Breast epithelium (tissue), 4 donors: ENCODE data around the gene APOL3. TPM values are rescaled to one million over a fixed set of nuclear protein-coding genes. Genes with fewer than 3 reads are reported as not detected.
"Not testable (repeated sequence)": the region's sequence is repeated elsewhere in the genome, so short reads cannot be mapped to it uniquely, and the experiment has no call there.

Source experiments
- DNase-seq, 2 donors: peaks; one replicate each; pipeline ENCODE4 v3.0.0-alpha.2; 2019; ENCODE audit warnings: low spot score in 2 of 2
- H3K27ac ChIP-seq, 2 donors: fragments of 200-600 bp; sonication (generic) in 1 of 2; one replicate each; pipeline ENCODE4 v1.5.1; 2016 to 2019; ENCODE audit warnings: mild to moderate bottlenecking in 1 of 2
- H3K27me3 ChIP-seq, 2 donors: fragments of 200-600 bp; sonication (generic) in 1 of 2; one replicate each; pipeline versions ENCODE4 v1.5.1 to v1.6.0; 2017 to 2019; ENCODE audit warnings: control low read depth in 1 of 2, mild to moderate bottlenecking in 1 of 2
- H3K36me3 ChIP-seq: fragments of 200-600 bp; one replicate; pipeline ENCODE4 v1.5.1; 2019
- H3K4me1 ChIP-seq, 2 donors: fragments of 200-600 bp; sonication (generic); one replicate each; pipeline ENCODE4 v1.5.1; 2016 to 2019; ENCODE audit warnings: control low read depth in 1 of 2
- H3K4me3 ChIP-seq, 3 donors: fragments of 200-600 bp; sonication (generic); 1 replicate in 2 of 3; 2 replicates in 1 of 3; pipeline ENCODE4 v1.5.1; 2016 to 2019; ENCODE audit warnings: mild to moderate bottlenecking in 3 of 3, moderate library complexity in 2 of 3
- H3K9me3 ChIP-seq, 2 donors: fragments of 200-600 bp; sonication (generic) in 1 of 2; one replicate each; pipeline ENCODE4 v1.5.1; 2016 to 2019; ENCODE audit warnings: control low read depth in 1 of 2
- POLR2A ChIP-seq: fragments of 450-650 bp; IDR thresholded peaks from one replicate; pipeline ENCODE4 v1.6.1; 2016; ENCODE audit warnings: antibody characterized with exemption, mild to moderate bottlenecking, moderate library complexity
- POLR2AphosphoS5 ChIP-seq, 3 donors: sonication (generic); formaldehyde crosslinking; IDR thresholded peaks; one replicate each; pipeline ENCODE4 v1.6.1; 2017; ENCODE audit warnings: antibody characterized with exemption in 3 of 3
- intact Hi-C: fragments of 100-400 bp; cut with DNase I; formaldehyde crosslinking; loops from one replicate; pipeline ENCODE4 v1.15.1; 2023; ENCODE audit warnings: low total_unique reads
- total RNA-seq, 3 donors: library from RNA; depleted of rRNA; stranded (reverse); fragments of >200 nt; gene quantifications; one replicate each; pipeline ENCODE4 v1.1.0, GENCODE V29; 2016
- TF ChIP-seq, protein P1 (sequence below), 3 donors: fragments of 450-650 bp; IDR thresholded peaks; one replicate each; pipeline ENCODE4 v1.5.1; 2016 to 2017; ENCODE audit warnings: antibody characterized with exemption in 3 of 3, mild to moderate bottlenecking in 3 of 3, moderate library complexity in 3 of 3

Gene APOL3
- total RNA-seq, 3 donors from 2014 or later, result 46.5 to 130 (median 101) TPM

DNA sequence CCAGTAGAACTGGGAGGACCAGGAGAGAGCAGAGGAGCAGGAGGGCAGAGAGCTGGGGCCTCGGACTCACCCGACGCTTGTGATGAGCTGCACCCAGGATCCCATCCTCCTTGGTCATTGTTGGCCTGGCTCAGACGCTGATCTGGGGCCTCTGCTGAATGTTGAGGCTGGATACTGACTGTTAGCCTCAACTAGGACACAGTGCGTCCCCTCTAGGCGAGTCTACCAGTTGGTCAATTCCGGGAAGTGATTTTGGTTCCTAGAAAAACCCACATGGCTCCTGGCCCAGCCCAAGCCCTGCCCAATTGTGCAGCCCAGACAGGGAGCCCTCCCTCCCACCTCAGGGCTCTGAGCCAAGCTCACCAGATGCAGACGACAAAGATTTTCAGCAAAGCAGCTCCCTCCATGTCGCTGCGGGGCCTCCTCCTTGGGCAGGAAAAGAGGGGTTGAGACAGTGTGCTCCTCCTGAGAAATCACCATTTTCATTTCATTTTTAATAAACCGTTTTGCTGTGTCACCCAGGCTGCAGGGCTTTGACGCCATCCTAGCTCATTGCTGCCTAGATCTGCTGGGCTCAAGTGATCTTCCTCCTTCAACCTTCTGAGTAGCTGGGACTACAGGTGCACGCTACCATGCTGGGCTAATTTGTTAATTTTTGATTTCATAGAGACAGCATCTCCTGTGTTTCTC lies 41.2 kb upstream of the APOL3 start, which contains the start of gene APOL4:
Gene APOL4 (minus strand): TSS at position 180 of the 690 bp plus-strand sequence. CDS start 75 bp downstream, at position 105.
- H3K4me3 ChIP-seq, result peak within 1 kb of the TSS; percentile 23 to 37 (median 24)
- no peaks in the 10 kb centered on the region for H3K27me3 ChIP-seq
- H3K36me3 ChIP-seq, result no peaks in the 10 kb centered on the region
- peak; percentile 72 to 83 for DNase-seq
- H3K27ac ChIP-seq, result peak within 1 kb of the TSS in 1 of 2 donors; percentile 83
- intact Hi-C loops, result no loop called here
- H3K4me1 ChIP-seq, result no peaks in the 10 kb centered on the region
- peak; percentile 61 to 92 (median 84) for TF ChIP-seq POLR2AphosphoS5 (IDR thresholded peaks at IDR 0.05)
- no peak for TF ChIP-seq POLR2A
- H3K9me3 ChIP-seq, result no peaks in the 10 kb centered on the region

DNA sequence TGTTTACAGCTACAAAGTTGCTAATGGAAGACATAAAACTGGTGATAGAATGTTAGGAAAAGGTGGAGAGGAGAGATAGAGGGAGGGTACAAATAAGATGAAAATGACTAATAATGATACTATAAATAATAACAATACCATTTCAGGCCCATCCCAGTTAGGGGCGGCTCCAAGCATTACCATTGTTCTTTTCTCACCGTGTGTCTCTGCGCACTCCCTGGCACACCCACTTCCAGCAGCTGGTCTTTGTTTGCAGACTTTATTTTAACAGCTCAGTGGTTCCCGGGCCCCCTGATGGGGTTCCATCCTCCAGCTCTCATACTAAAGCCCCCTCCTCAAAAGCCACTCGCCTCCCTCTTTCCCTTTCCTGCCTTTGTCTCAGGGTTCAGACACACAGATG lies 40.5 kb upstream of the APOL3 start:
- H3K9me3 ChIP-seq, H3K4me1 ChIP-seq, H3K27ac ChIP-seq, intact Hi-C loops, H3K36me3 ChIP-seq, H3K27me3 ChIP-seq, DNase-seq: not testable (repeated sequence)
- H3K4me3 ChIP-seq, result peak overlapping the region in 2 of 3 donors; percentile 24 to 27

DNA sequence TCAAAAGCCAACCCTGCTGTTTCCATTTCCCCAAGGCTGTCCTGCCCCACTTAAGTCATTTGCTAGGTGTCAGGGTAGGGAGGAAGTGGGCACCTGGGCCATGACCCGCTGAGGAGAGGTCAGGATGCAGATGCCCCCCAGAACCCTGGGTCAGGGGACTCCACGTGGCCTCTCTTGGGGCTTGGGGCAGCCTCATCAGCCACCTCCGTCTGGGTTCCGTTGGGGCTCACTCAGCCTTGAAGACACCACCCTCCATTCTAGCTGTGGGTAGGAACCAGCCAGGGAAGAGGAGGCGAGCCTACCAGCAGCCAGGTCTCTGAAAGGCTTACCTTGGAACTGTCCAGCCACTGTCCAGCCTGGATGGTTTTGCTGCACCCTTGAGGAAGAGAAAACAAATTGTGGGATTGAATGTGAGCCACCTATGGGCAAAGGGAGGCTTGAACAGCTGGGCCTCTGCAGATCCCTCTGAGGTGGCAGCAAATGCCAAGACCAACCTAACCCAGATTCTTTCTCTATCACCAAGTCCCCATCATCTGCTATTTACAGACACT lies 38.5 kb upstream of the APOL3 start:
- no peak for DNase-seq
- no peaks in the 10 kb centered on the region for H3K4me1 ChIP-seq
- H3K4me3 ChIP-seq, result no peak overlapping the region
- H3K27ac ChIP-seq, result peak overlapping the region in 1 of 2 donors; percentile 80
- no peaks in the 10 kb centered on the region for H3K36me3 ChIP-seq
- intact Hi-C loops, result loop anchor here (5.0 kb wide), 1 partner anchor 83 kb away; no protein-coding TSS in a partner anchor
- no peak for TF ChIP-seq POLR2AphosphoS5 (IDR thresholded peaks at IDR 0.05)
- TF ChIP-seq POLR2A, result no peak
- TF ChIP-seq, protein P1, sequence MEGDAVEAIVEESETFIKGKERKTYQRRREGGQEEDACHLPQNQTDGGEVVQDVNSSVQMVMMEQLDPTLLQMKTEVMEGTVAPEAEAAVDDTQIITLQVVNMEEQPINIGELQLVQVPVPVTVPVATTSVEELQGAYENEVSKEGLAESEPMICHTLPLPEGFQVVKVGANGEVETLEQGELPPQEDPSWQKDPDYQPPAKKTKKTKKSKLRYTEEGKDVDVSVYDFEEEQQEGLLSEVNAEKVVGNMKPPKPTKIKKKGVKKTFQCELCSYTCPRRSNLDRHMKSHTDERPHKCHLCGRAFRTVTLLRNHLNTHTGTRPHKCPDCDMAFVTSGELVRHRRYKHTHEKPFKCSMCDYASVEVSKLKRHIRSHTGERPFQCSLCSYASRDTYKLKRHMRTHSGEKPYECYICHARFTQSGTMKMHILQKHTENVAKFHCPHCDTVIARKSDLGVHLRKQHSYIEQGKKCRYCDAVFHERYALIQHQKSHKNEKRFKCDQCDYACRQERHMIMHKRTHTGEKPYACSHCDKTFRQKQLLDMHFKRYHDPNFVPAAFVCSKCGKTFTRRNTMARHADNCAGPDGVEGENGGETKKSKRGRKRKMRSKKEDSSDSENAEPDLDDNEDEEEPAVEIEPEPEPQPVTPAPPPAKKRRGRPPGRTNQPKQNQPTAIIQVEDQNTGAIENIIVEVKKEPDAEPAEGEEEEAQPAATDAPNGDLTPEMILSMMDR (IDR thresholded peaks at IDR 0.05), result no peak
- H3K27me3 ChIP-seq, result no peaks in the 10 kb centered on the region
- H3K9me3 ChIP-seq, result no peaks in the 10 kb centered on the region

- no peak overlapping the region for H3K4me3 ChIP-seq
- peak overlapping the region in 1 of 2 donors; percentile 80 for H3K27ac ChIP-seq
- no peak for TF ChIP-seq POLR2A
- TF ChIP-seq, protein P1 (IDR thresholded peaks at IDR 0.05), result no peak
- no peaks in the 10 kb centered on the region for H3K9me3 ChIP-seq
- no peaks in the 10 kb centered on the region for H3K4me1 ChIP-seq
- no peaks in the 10 kb centered on the region for H3K27me3 ChIP-seq
- intact Hi-C loops, result loop anchor here (5.0 kb wide), 1 partner anchor 84 kb away; no protein-coding TSS in a partner anchor
- no peak for DNase-seq
- no peaks in the 10 kb centered on the region for H3K36me3 ChIP-seq
These were observed 38.0 kb upstream of the APOL3 start for GRCh38 chr22:36198536-36198935.

DNA sequence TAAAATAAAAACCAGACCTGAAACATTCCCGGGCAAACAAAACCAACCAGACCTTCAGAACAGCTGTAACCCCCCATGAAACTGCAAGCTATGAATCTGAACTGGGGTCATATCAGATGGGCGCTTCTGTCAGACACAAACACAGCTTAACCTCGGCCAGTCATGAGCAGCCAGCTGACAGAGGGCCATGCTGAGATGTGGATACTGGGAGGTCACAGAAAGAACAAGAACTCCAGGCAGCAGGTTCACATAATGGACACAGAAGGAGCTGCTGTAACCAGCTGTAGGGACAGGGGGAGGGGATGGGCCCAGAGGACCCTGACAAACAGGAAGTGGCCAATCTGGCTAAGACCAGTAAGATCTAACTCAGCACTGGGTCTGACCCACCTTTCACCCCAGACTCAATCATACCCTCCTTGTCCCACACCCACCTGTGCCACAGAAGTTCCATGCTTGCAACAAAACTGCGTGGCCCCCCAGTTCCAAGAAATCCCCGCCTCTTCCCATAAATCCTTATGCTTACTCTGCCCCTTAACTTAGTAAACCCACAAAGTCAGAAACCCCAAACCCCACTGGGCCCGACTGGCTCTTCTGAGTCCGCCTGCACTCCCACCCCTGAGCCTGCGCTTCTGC lies 37.1 kb upstream of the APOL3 start:
- peak in 1 of 2 donors; percentile 20 for DNase-seq
- H3K4me1 ChIP-seq, result no peaks in the 10 kb centered on the region
- H3K4me3 ChIP-seq, result no peak overlapping the region
- no peaks in the 10 kb centered on the region for H3K9me3 ChIP-seq
- intact Hi-C loops, result loop anchor here (5.0 kb wide), 1 partner anchor 85 kb away; no protein-coding TSS in a partner anchor
- peak overlapping the region; percentile 54 to 80 for H3K27ac ChIP-seq
- H3K27me3 ChIP-seq, result no peaks in the 10 kb centered on the region
- no peaks in the 10 kb centered on the region for H3K36me3 ChIP-seq
- TF ChIP-seq, protein P1 (IDR thresholded peaks at IDR 0.05), result no peak
- TF ChIP-seq POLR2A, result no peak
- no peak for TF ChIP-seq POLR2AphosphoS5 (IDR thresholded peaks at IDR 0.05)

DNA sequence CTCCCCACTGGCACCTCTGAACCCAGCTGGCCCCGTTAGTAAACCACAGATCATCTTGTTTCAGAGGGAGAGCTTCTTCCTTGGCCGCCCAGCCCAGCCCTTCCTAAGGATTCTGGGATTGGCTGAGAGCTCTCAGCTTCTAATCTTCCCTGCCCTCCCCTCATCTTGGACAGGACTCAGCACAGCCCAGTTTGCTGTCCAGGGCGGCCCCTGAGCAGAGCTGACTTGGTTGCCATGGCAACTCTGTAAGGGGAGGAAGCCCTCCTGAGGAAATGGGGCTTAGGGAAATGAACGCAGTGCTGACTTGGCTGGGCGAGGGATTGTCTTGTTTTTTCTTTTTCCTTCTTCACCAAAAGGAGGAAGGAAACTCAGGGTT lies 36.5 kb upstream of the APOL3 start:
- Histone ChIP-seq H3K36me3 (no peaks in the 10 kb centered on the region), H3K4me1 (no peaks in the 10 kb centered on the region), H3K4me3 (no peak overlapping the region), H3K9me3 (no peaks in the 10 kb centered on the region), H3K27me3 (no peaks in the 10 kb centered on the region), H3K27ac (peak overlapping the region in 1 of 2 donors; percentile 80)
- TF ChIP-seq, protein P1 (IDR thresholded peaks at IDR 0.05), result no peak
- no peak for TF ChIP-seq POLR2AphosphoS5 (IDR thresholded peaks at IDR 0.05)
- TF ChIP-seq POLR2A, result no peak
- intact Hi-C loops, result loop anchor here (5.0 kb wide), 1 partner anchor 85 kb away; no protein-coding TSS in a partner anchor
- no peak for DNase-seq
